DMS53 treated with DMSO at 0.1 percent for 48 hours (cell line): Measurements from ENCODE around the gene ROMO1.
"Not testable (repeated sequence)": the region's sequence is repeated elsewhere in the genome, so short reads cannot be mapped to it uniquely, and the experiment has no call there.

Source experiments
- DNase-seq: peaks from one replicate; lab custom pipeline; 2025; ENCODE audit not compliant: unreplicated experiment; lab: John Stamatoyannopoulos, UW

ROMO1 gene

GRCh38 chr20:35680452-35681183, 18.6 kb upstream of the ROMO1 start:
- DNase-seq: no peak

DNA sequence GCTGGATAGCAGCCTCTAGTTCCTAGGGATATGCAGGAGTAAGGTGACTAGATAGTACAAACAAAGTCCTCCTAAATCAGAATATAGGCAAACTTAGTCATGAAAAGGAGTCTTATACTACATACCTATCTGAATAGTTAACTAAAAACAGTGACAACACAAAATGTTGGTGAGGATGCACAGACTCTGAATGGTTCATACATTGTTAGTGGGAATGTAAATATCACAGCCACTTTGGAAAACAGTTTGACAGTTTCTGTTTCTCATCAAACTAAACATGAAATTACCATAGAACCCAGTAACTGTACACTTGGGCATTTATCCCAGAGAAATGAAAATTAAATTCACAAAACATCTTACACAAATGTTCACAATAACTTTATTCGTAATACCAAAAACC, 17.2 kb upstream of the ROMO1 start:
- DNase-seq: no peak

GRCh38 chr20:35685368-35685767, 13.8 kb upstream of the ROMO1 start:
- not testable (repeated sequence) for DNase-seq

GRCh38 chr20:35686872-35687271, 12.3 kb upstream of the ROMO1 start:
- not testable (repeated sequence) for DNase-seq

DNA sequence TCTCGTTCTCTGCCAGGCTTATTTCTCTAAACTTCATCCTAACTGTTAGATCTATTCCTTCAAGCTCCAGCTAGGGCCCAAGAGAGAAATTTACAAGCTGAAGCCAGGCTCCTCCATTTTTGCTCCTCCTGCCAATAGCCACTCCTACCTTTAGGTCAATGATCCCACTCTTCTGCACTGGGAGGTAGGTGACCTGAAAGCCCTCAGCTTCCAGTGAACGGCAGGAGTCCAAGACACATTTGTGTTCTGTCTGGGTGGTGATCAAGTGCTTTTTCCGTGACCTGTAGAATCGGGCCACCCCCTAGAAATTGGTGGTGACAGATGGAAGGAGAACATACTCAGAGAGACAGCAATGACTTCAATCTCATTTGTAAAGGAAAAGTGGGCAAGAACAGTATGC, 8.9 kb upstream of the ROMO1 start:
- DNase-seq: no peak

GRCh38 chr20:35695245-35695749, 3.9 kb upstream of the ROMO1 start:
- no peak for DNase-seq

DNA sequence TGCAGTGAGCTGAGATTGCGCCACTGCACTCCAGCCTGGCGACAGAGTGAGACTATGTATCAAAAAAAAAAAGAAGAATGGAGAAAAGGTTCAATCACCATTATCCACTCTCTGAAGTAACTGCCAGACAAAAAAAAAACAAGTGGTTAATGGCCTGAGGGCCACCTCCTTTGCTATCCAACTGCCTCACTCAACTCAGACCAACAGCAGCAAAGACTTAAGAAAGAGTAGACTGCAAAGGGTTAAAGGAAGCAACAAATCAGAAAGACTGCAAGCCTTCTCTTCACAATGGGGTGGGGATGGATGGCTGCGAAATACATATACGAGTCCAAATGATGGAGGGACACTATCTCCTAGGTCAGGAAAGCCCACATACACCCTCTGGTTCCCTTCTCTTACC, 3.2 kb upstream of the ROMO1 start:
- DNase-seq: no peak

GRCh38 chr20:35697696-35698297, 1.4 kb upstream of the ROMO1 start:
- DNase-seq: no peak

DNA sequence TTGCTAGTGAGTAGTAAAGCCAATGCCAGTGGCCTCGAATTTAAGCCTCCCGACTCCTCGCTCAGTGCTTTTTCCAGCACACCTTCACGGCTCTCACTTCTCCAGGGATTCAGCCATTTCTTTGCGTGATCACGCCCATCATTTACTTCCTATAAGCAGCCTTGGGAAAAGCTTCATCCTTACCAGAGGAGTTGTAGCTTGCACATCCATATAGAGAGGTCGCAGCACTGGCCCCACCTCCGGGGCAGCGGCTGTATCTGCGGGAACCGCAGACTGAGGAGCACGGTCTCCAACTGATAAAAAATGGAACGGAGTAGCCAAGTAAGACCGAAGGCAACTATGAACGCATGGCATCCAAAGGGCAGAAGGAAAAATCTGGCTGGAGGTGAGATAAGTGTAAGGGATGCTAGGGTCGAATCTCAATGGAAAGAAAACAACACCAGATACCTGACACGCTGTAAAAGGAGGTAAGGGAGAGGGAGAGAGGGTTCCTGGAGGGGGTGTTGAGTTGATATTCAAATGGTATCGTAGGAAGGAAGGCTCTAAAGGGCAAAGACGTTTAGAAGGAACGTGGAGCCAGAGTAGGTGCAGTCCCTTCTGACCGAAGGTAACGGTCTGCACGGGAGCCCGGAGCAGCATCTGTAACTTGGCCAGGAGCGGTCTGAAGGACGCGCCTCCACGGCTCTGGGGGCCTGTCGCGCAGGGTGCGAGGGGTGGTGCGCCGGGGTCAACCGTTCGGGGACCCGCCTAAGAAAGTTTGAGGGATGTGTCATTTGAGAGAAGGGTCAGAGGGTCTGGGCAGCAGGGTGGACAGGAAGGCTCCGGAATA, 693 bp upstream of the ROMO1 start:
- no peak for DNase-seq

- no peak for DNase-seq
These were observed 886 bp downstream of the ROMO1 start for GRCh38 chr20:35699957-35700624.

GRCh38 chr20:35700625-35701148, 1.5 kb downstream of the ROMO1 start:
- no peak for DNase-seq

DNA sequence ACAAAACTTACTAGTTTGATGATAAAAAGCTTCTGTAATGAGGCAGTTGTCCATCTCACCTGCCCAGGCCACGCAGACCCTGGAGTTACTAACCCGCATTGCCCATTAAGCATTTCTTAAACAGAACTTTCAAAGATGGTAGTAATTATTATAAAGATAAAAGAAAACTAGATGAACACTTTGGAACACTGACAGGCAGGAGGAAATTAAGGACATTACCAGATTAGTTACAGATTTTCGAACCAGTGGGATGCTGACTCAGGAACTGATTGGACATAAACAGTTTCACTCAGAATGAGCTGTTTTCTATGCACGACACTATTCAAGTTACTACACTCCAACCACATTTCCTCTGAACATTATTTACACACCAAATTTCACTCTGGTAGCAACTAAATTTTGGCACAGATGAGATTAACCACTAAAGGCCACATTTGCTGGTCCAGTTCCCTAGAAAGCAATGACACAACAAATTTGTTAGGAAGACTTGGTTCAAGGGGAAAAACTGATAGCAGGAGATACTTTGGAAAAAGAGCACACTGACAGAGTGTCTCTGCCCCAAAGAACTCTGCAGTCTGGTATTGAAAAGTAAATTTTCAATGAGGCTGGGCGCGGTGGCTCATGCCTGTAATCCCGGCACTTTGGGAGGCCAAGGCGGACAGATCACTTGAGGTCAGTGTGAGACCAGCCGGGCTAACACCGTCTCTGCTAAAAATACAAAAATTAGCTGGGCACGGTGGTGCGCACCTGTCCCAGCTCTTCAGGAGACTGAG, 3.0 kb downstream of the ROMO1 start:
- no peak for DNase-seq

- DNase-seq: no peak
These were observed 3.9 kb downstream of the ROMO1 start for GRCh38 chr20:35702824-35703695.

DNA sequence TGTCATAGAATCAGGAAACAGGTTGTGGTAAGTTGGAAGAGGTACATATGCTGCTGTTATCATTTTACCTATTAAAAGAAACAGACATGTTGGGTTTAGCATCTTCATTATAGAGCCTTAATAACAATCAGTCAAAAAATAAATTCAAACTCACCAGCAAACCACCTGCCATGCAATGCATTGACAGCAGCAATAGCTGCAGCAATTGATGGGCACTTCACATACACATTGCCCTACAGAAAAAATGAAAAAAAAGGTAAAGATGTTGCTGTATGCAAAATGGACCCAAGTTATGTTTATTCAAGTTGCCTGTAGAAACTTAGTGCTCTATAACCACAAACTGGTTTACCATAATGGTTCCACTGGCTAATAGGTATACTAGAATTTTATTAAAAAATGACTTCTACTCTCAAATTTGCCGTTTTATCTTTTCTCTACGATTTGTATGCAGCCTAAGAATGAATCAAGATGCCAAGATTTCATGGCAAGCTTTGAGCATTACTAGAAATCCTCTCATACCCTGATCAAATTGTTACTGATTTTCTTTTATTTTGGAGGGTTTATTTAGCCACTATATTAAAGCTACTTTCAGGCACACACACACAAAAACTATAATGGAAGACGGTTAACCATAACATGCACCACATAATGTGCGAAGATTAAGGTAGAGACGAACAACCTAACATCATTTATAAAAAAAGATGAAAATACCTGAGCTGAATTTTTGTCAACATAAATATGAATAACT, 5.5 kb downstream of the ROMO1 start:
- DNase-seq: no peak

DNA sequence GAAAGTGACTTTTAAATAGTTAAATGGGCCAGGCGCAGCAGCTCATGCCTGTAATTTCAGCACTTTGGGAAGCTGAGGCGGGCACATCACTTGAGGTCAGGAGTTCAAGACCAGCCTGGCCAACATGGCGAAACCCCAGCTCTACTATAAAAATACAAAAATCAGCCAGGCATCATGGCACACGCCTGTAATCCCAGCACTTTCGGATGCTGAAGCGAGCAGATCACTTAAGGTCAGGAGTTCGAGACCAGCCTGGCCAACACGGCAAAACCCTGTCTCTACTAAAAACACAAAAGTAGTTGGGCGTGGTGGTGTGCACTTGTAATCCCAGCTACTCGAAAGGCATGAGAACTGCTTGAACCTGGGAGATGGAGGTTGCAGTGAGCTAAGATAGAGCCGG, 6.7 kb downstream of the ROMO1 start:
- not testable (repeated sequence) for DNase-seq

- not testable (repeated sequence) for DNase-seq
These were observed 7.7 kb downstream of the ROMO1 start for GRCh38 chr20:35706591-35707529.

DNA sequence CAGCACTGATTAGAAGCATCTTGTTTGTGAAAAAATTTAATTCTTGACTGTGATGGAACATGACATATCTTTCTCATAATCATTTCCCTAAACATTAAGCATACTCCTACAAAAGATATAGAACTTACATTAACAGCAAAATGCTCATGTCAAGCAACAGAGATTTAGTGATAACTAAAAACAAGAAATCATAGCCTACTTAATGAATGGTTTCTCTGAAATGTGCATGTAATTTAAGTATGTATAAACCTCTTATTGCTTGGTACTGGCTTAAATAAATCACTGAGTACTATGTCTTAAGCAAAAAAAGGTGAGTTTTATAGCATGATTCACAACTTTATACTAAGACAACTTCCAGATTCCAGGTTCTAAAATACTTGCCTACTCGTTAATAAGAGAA, 9.3 kb downstream of the ROMO1 start:
- DNase-seq: no peak
